ENCODE measurements around the gene HARS1.

HARS1 gene

GRCh38 chr5:140690941-140691924 is at the start of gene HARS1, which contains the start of gene HARS2:
Gene HARS1, minus strand, starts transcription at chr5:140691370. Its CDS starts 66 bp downstream, at chr5:140691304.
Gene HARS2, plus strand, starts transcription at chr5:140691455. Its CDS starts 194 bp downstream, at chr5:140691649.
- no peak for TF ChIP-seq CTCF (IDR thresholded peaks at IDR 0.05)

- TF ChIP-seq CTCF (IDR thresholded peaks at IDR 0.05), result no peak
These were observed 46.3 kb upstream of the HARS1 start for GRCh38 chr5:140737486-140737885.

GRCh38 chr5:140734354-140734753 is 43.2 kb upstream of the HARS1 start:
- TF ChIP-seq CTCF (IDR thresholded peaks at IDR 0.05), result no peak; the same call in 1 of the 2 replicates

- TF ChIP-seq CTCF (IDR thresholded peaks at IDR 0.05), result no peak
These were observed 41.9 kb upstream of the HARS1 start for GRCh38 chr5:140733098-140733497.

- no peak for TF ChIP-seq CTCF (IDR thresholded peaks at IDR 0.05)
These were observed 34.8 kb upstream of the HARS1 start for GRCh38 chr5:140725799-140726471.

- no peak for TF ChIP-seq CTCF (IDR thresholded peaks at IDR 0.05)
These were observed 27.1 kb upstream of the HARS1 start for GRCh38 chr5:140718266-140718592.

- no peak for TF ChIP-seq CTCF (IDR thresholded peaks at IDR 0.05)
These were observed 22.5 kb upstream of the HARS1 start for GRCh38 chr5:140713562-140714094.
